GM12891 (cell line): Measurements from ENCODE around the gene METRN.
A peak's percentile ranks its signal among the peaks of the same experiment; 100 is the strongest.

Source experiments
- DNase-seq: peaks from one replicate; pipeline ENCODE4 v3.0.0; 2011; ENCODE audit warnings: low spot score; ENCODE audit not compliant: insufficient read length
- FAIRE-seq: peaks from 2 replicates; lab custom pipeline; 2011; peaks lifted over from hg19 to GRCh38; lab: Jason Lieb, UNC
- PAX5 ChIP-seq: IDR thresholded peaks from 2 replicates; pipeline ENCODE4 v1.6.1; 2011; ENCODE audit warnings: low read length, moderate library complexity, mild to moderate bottlenecking; ENCODE audit not compliant: insufficient read depth, severe bottlenecking
- POLR2A ChIP-seq: IDR thresholded peaks from 2 replicates; pipeline ENCODE4 v1.6.1; 2011; ENCODE audit warnings: low read depth, low read length, control low read depth
- POLR2AphosphoS5 ChIP-seq: IDR thresholded peaks from 2 replicates; pipeline ENCODE4 v1.6.1; 2011; ENCODE audit warnings: low read depth, low read length, control low read depth
- POU2F2 ChIP-seq: IDR thresholded peaks from 2 replicates; pipeline ENCODE4 v1.6.1; 2011; ENCODE audit warnings: low read depth, mild to moderate bottlenecking, control low read depth, low read length, moderate library complexity
- SPI1 ChIP-seq: IDR thresholded peaks from 2 replicates; pipeline ENCODE4 v1.6.1; 2011; ENCODE audit warnings: low read depth, low read length, control low read depth
- TAF1 ChIP-seq: IDR thresholded peaks from 2 replicates; pipeline ENCODE4 v1.6.1; 2011; ENCODE audit warnings: low read depth, low read length, control low read depth

The METRN gene

GRCh38 chr16:724188-725040, 9.5 kb downstream of the METRN start:
- DNase-seq (no peak), FAIRE-seq (no peak)
- TF ChIP-seq TAF1, result no peak
- TF ChIP-seq PAX5, result no peak
- TF ChIP-seq POU2F2, result no peak
- no peak for TF ChIP-seq SPI1
- TF ChIP-seq POLR2AphosphoS5, result no peak
- no peak for TF ChIP-seq POLR2A

GRCh38 chr16:725041-725376, 10.1 kb downstream of the METRN start:
- DNase-seq (no peak), FAIRE-seq (no peak)
- TF ChIP-seq POLR2A (no peak), POU2F2 (no peak), PAX5 (no peak), SPI1 (no peak), TAF1 (no peak), POLR2AphosphoS5 (no peak)

GRCh38 chr16:725463-726187, 10.7 kb downstream of the METRN start:
- no peak for DNase-seq
- TF ChIP-seq POLR2A, result no peak
- FAIRE-seq, result no peak

GRCh38 chr16:726188-726437, 11.2 kb downstream of the METRN start:
- TF ChIP-seq SPI1, result no peak
- TF ChIP-seq POLR2A, result no peak
- TF ChIP-seq POU2F2, result no peak
- no peak for TF ChIP-seq TAF1
- TF ChIP-seq PAX5, result no peak
- TF ChIP-seq POLR2AphosphoS5, result no peak
- DNase-seq (no peak), FAIRE-seq (no peak)

GRCh38 chr16:726438-727290, 11.7 kb downstream of the METRN start, which contains the start of the genes CCDC78 and HAGHL:
Gene CCDC78, minus strand, starts transcription at chr16:726443. Its CDS starts 76 bp downstream, at chr16:726367.
Gene HAGHL, plus strand, starts transcription at chr16:727106. Its CDS starts 404 bp downstream, at chr16:727510.
- FAIRE-seq (peak; percentile 95), DNase-seq (peak; percentile 78)
- no peak for TF ChIP-seq POLR2AphosphoS5
- TF ChIP-seq POLR2A, result no peak; the same call in 1 of the 2 replicates
- no peak for TF ChIP-seq POU2F2
- no peak for TF ChIP-seq TAF1
- TF ChIP-seq PAX5, result no peak

- FAIRE-seq (no peak), DNase-seq (no peak)
- TF ChIP-seq POLR2AphosphoS5, result no peak
- no peak for TF ChIP-seq PAX5
- TF ChIP-seq TAF1, result no peak
Measured at GRCh38 chr16:727291-727977, 12.5 kb downstream of the METRN start.

GRCh38 chr16:728131-728889, 13.4 kb downstream of the METRN start:
- no peak for TF ChIP-seq POU2F2
- TF ChIP-seq POLR2A, result 0 out of 2 replicates have a peak, but pooled peaks have one; percentile 25
- TF ChIP-seq PAX5, result no peak
- TF ChIP-seq SPI1, result no peak
- TF ChIP-seq POLR2AphosphoS5, result no peak
- no peak for TF ChIP-seq TAF1
- FAIRE-seq (peak; percentile 96), DNase-seq (peak; percentile 83)

- no peak for DNase-seq
- FAIRE-seq, result no peak
- TF ChIP-seq POLR2AphosphoS5 (no peak), TAF1 (no peak), POLR2A (no peak), POU2F2 (no peak), PAX5 (no peak), SPI1 (no peak)
Measured at GRCh38 chr16:728890-729744, 14.2 kb downstream of the METRN start.
